Cortex of kidney (tissue), 1 donor: Measurements from ENCODE around the gene OAS2.

Experiments
- DNase-seq: peaks from one replicate; lab custom pipeline; 2025; lab: John Stamatoyannopoulos, UW

Gene OAS2

DNA sequence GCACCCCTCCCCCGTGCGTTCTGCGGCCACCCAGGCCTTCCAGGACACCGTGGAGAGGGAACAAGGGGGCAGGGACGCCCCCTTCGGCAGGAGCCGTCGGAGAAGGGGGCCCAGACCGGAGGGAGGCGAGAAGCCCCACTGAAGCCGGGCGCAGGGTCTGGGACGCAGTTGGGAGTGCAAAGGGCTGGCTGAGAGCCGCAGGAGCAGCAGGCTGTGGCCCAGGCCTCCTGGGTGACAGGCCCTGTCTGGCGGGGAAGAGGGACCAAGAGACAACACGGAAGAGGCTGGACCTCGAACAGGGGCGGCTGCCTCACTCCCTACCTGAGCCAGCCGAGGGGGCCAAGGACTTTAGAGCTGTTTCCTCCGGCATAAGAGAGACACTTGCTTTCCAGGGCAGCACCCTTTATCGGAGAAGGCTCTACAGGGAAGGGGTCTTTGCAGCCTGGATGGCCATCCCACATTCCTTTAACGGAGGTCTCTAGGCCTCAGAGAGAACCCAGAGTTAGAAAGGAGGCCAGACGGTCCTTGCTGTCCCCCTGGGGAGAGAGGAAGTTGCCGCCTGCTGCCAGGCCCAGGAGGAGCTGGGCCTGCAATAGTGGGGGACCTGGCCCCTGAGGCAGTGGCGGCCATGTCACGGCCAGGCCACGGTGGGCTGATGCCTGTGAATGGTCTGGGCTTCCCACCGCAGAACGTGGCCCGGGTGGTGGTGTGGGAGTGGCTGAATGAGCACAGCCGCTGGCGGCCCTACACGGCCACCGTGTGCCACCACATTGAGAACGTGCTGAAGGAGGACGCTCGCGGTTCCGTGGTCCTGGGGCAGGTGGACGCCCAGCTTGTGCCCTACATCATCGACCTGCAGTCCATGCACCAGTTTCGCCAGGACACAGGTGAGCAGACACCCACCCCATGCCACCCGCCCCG, 79.5 kb downstream of the OAS2 start:
- DNase-seq = no peak

DNA sequence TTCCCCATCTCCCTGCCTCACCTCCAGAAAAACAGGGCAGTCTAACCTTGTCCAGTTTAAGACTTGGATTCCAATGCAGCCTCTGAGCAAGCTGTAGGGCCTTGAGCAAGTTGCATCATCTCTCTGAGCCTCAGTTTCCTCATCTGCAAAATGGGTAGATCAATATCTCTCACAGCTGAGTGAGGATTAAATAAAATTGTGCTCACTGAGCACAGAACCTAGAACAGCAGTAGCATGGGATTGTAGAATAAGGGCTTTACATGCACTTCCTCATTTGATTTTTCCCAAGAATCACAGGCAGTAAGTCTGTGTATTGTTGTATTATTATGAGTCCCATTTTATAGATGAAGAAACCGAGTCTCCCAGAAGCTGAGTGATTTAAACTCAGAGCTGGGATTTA, 80.2 kb downstream of the OAS2 start:
- DNase-seq = no peak

DNA sequence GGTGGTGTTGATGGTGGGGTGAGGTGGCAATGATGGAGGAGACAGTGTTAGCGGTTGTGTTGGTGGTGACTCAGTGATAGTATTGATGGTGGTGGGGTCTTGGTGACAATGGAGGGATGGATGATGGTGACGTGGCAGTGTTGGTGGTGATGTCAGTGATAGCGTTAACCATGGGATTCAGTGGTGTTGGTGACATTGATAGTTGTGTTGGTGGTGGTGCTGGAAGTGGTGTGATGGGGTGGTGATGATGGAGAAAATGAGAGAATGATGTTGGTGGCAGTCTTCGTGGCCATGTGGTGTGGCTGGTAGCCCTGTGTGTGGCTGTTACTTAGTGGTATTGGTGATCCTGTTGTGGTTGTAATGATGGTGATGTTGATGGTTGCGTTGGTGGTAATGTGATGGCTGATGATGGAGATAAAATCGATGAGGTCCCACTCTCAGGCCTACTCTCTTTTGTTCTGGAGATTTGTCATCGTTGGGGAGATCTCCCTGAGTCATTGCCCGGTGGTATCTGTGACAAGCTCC, 80.8 kb downstream of the OAS2 start:
- no peak for DNase-seq

- DNase-seq = no peak
Measured at GRCh38 chr12:113060336-113060960, 82.1 kb downstream of the OAS2 start.

DNA sequence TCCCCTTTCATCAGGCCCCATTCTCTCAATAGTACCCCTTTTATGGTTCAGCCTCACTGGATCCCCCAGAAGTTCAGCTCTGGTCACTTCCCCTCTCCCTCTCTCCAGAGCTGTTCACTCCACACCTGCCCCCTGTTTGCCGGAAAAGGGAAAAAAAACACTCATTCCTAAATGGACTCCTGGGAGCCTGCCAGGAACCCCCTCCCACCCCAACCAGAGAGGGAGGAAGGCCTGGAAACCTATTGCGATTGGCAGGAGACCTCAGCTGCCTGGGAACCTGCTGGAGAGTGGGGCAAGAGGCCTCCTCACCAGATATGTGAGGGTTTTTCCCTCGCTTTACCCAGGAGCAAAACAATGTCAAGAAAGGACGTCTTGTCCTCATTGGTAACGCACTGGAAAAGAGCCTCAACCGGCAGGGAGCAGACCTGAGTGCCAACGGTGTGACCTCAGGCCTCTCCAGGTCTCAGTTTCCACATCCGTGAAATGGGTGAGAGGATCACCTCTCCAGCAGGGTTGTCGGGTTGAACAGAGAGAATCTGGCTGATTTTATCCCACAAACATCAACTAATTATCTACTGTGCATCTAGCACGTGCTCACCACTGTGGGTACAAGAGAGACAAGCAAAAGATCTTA, 82.9 kb downstream of the OAS2 start:
- DNase-seq = no peak
